Esophagus muscularis mucosa (tissue), 4 donors: ENCODE results near the gene SNX9. TPM values are rescaled to one million over a fixed set of nuclear protein-coding genes. Genes with fewer than 3 reads are reported as not detected.

ENCODE experiments used
- DNase-seq: peaks from one replicate; pipeline ENCODE4 v3.0.0-alpha.2; 2017; ENCODE audit errors: extremely low spot score
- H3K27ac ChIP-seq, 4 donors: fragments of 200-600 bp; sonication (generic); replicated peaks in 1 of 4; 1 replicate in 3 of 4; 2 replicates in 1 of 4; pipeline ENCODE4 v1.5.1; 2016 to 2019; ENCODE audit warnings: mild to moderate bottlenecking in 1 of 4
- H3K27me3 ChIP-seq, 4 donors: fragments of 200-600 bp; sonication (generic); one replicate each; pipeline versions ENCODE4 v1.5.1 to v1.6.0; 2016 to 2019
- H3K36me3 ChIP-seq, 4 donors: fragments of 200-600 bp; sonication (generic); one replicate each; pipeline ENCODE4 v1.5.1; 2016 to 2019
- H3K4me1 ChIP-seq, 4 donors: fragments of 200-600 bp; sonication (generic); one replicate each; pipeline ENCODE4 v1.5.1; 2016 to 2019
- H3K4me3 ChIP-seq, 4 donors: fragments of 200-600 bp; sonication (generic); 1 replicate in 2 of 4; 2 replicates in 2 of 4; pipeline ENCODE4 v1.5.1; 2016 to 2019; ENCODE audit warnings: mild to moderate bottlenecking in 4 of 4, moderate library complexity in 1 of 4
- H3K9me3 ChIP-seq, 4 donors: fragments of 200-600 bp; sonication (generic); 1 replicate in 3 of 4; 2 replicates in 1 of 4; pipeline ENCODE4 v1.5.1; 2016 to 2019
- CTCF ChIP-seq, 3 experiments: fragments of 200-600 bp in 2 of 3; fragments of 450-650 bp in 1 of 3; sonication (generic) in 2 of 3; IDR thresholded peaks; one replicate each; pipeline ENCODE4 v1.5.1; 2017 to 2019; ENCODE audit warnings: antibody characterized with exemption in 3 of 3, mild to moderate bottlenecking in 2 of 3, moderate library complexity in 1 of 3
- EP300 ChIP-seq: sonication (generic); formaldehyde crosslinking; IDR thresholded peaks from one replicate; pipeline ENCODE4 v1.6.1; 2017; ENCODE audit warnings: antibody characterized with exemption
- POLR2A ChIP-seq: fragments of 450-650 bp; IDR thresholded peaks from one replicate; pipeline ENCODE4 v1.6.1; 2017; ENCODE audit warnings: antibody characterized with exemption, moderate library complexity, mild to moderate bottlenecking, low read depth
- POLR2AphosphoS5 ChIP-seq, 2 donors: sonication (generic); formaldehyde crosslinking; IDR thresholded peaks; one replicate each; pipeline ENCODE4 v1.6.1; 2017; ENCODE audit warnings: antibody characterized with exemption in 2 of 2
- WGBS: methylation state at CpG from one replicate; pipeline ENCODE4 v1.1.5; 2018; 5-methylcytosine and 5-hydroxymethylcytosine counted together
- intact Hi-C: fragments of 100-400 bp; cut with DNase I; formaldehyde crosslinking; loops from one replicate; pipeline ENCODE4 v1.15.1; 2023
- total RNA-seq, 4 donors: library from RNA; depleted of rRNA; stranded (reverse); fragments of >200 nt; gene quantifications; one replicate each; pipeline versions ENCODE4 v1.1.0 to v1.2.1, GENCODE V29; 2016

The SNX9 gene
- total RNA-seq, 4 donors from 2014 or later: 78.1 to 94.7 (median 85.1) TPM

GRCh38 chr6:157859775-157860504 is 36.9 kb downstream of the SNX9 start:
- DNase-seq: no peak
- no peak overlapping the region for H3K4me3 ChIP-seq
- TF ChIP-seq POLR2AphosphoS5 (IDR thresholded peaks at IDR 0.05): no peak
- no peak for TF ChIP-seq EP300
- TF ChIP-seq POLR2A: no peak
- TF ChIP-seq CTCF (IDR thresholded peaks at IDR 0.05): no peak
- H3K36me3 ChIP-seq: no peaks in the 10 kb centered on the region
- H3K4me1 ChIP-seq: peaks cover 9 to 67% (median 59%) of the 10 kb centered on the region in 4 donors
- H3K27ac ChIP-seq: no peak overlapping the region
- intact Hi-C loops: no loop called here
- H3K9me3 ChIP-seq: no peaks in the 10 kb centered on the region
- H3K27me3 ChIP-seq: no peaks in the 10 kb centered on the region
- 69% methylated on average over 7 of the region's 7 CpGs for WGBS

- Histone ChIP-seq H3K36me3 (no peaks in the 10 kb centered on the region), H3K9me3 (no peaks in the 10 kb centered on the region), H3K4me1 (peaks cover 9 to 67% (median 60%) of the 10 kb centered on the region in 4 donors), H3K27me3 (no peaks in the 10 kb centered on the region), H3K4me3 (no peak overlapping the region), H3K27ac (no peak overlapping the region)
- 55% methylated on average over 4 of the region's 4 CpGs for WGBS
- intact Hi-C loops: no loop called here
- TF ChIP-seq EP300 (no peak), CTCF (IDR thresholded peaks at IDR 0.05) (no peak), POLR2A (no peak), POLR2AphosphoS5 (IDR thresholded peaks at IDR 0.05) (no peak)
- DNase-seq: no peak
These were observed 37.5 kb downstream of the SNX9 start for GRCh38 chr6:157860505-157860991.

GRCh38 chr6:157861184-157861583 is 38.1 kb downstream of the SNX9 start:
- TF ChIP-seq POLR2AphosphoS5 (IDR thresholded peaks at IDR 0.05) (no peak), EP300 (no peak), POLR2A (no peak), CTCF (IDR thresholded peaks at IDR 0.05) (no peak)
- intact Hi-C loops: no loop called here
- Histone ChIP-seq H3K4me3 (no peak overlapping the region), H3K36me3 (no peaks in the 10 kb centered on the region), H3K27me3 (no peaks in the 10 kb centered on the region), H3K4me1 (peaks cover 9 to 65% (median 55%) of the 10 kb centered on the region in 4 donors), H3K9me3 (no peaks in the 10 kb centered on the region), H3K27ac (no peak overlapping the region)
- WGBS: 73% methylated on average over 4 of the region's 4 CpGs
- DNase-seq: no peak

- H3K9me3 ChIP-seq: no peaks in the 10 kb centered on the region
- no peak overlapping the region for H3K4me3 ChIP-seq
- TF ChIP-seq CTCF (IDR thresholded peaks at IDR 0.05): no peak
- TF ChIP-seq EP300: no peak
- no peak for TF ChIP-seq POLR2AphosphoS5 (IDR thresholded peaks at IDR 0.05)
- no peaks in the 10 kb centered on the region for H3K36me3 ChIP-seq
- no peaks in the 10 kb centered on the region for H3K27me3 ChIP-seq
- H3K27ac ChIP-seq: no peak overlapping the region
- whole genome bisulfite sequencing: 71% methylated on average over 3 of the region's 3 CpGs
- intact Hi-C loops: no loop called here
- H3K4me1 ChIP-seq: peaks cover 15 to 62% (median 55%) of the 10 kb centered on the region in 4 donors
- DNase-seq: no peak
These were observed 38.8 kb downstream of the SNX9 start for GRCh38 chr6:157861814-157862213.

GRCh38 chr6:157862706-157863105 is 39.7 kb downstream of the SNX9 start:
- no peaks in the 10 kb centered on the region for H3K27me3 ChIP-seq
- intact Hi-C loops: no loop called here
- WGBS: 67% methylated on average over 1 of the region's 1 CpG
- H3K36me3 ChIP-seq: no peaks in the 10 kb centered on the region
- H3K9me3 ChIP-seq: no peaks in the 10 kb centered on the region
- no peak overlapping the region for H3K27ac ChIP-seq
- peaks cover 21 to 65% (median 64%) of the 10 kb centered on the region in 4 donors for H3K4me1 ChIP-seq
- no peak for DNase-seq
- TF ChIP-seq EP300: no peak
- TF ChIP-seq POLR2A: no peak
- no peak for TF ChIP-seq CTCF (IDR thresholded peaks at IDR 0.05)
- TF ChIP-seq POLR2AphosphoS5 (IDR thresholded peaks at IDR 0.05): no peak
- H3K4me3 ChIP-seq: no peak overlapping the region
